HG03064 (cell line): ENCODE data around the gene DNPH1.

Experiments used
- ATAC-seq: cut with Tn5 transposase; IDR thresholded peaks from one replicate; pipeline ENCODE4 v1.9.1; 2021; ENCODE audit warnings: low read depth; ENCODE audit not compliant: unreplicated experiment

DNPH1 gene

DNA sequence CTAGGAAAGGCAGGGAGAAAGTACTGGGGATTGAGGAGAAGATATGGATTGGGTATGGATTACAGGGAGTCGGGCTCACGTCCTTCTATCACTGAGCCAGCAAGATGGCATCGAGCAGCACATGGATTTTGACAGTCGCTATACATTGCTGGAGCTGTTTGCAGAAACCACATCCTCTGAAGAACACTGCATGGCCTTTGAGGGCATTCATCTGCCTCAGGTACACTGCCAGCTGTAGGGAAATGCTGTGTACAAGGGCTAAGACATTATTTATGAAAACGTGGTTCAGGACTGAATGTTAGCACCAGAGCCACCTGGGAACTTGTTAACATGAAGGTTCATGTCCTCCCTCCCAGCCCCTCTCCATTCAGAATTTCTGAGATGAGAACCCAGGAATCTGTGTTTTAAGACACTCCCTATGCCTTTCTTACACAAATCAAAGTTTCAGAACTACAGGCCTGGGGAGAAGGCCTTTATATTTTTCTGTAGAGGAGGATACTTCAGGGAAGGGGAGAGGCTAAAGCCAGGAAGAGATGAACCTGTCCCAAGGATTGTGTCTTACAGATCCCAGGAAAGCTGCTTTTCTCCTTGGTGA, 43.8 kb downstream of the DNPH1 start:
- no peak for ATAC-seq

DNA sequence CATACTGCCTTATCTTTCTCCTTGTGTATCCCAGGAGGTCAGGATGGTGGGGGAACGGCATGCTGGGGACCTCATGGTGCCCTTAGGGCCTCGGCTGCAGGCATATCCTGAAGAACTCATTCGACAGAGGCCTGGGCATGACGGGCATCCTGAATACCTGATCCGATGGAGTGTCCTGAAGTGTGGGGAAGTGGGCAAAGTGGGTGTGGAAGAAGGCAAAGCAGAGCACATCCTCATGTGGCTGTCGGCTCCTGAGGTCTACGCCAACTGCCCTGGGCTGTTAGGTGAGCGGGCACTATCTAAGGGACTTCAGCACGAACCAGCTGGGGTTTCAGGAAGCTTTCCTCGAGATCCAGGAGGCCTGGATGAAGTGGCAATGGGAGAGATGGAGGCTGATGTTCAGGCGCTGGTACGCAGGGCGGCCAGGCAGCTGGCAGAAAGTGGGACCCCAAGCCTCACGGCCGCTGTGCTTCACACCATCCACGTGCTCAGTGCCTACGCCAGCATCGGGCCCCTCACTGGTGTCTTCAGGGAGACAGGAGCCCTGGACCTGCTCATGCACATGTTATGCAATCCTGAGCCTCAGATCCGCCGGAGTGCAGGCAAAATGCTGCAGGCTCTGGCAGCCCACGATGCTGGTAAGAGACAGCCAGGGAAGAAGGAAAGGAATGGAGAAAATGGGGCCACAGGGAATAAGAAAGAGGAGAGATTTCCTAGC, 44.9 kb downstream of the DNPH1 start:
- ATAC-seq, result no peak

DNA sequence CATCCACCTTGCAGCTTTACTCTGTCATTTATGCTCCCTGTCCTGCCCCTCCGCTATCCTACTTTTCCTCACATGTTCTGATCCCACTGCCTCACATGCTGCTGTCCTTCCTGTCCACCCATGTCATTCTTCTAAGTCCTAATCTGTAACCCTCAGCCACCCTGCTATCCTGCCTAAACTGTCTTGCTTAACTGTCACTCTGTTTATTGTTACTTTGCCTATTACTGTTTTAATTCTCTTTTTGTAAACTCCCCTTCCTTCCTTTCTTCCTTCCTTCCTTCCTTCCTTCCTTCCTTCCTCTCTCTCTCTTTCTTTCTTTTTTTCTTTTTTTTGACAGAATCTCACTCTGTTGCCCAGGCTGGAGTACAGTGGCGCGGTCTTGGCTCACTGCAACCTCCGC, 45.8 kb downstream of the DNPH1 start:
- ATAC-seq, result no peak

- ATAC-seq, result peak; percentile 83
Measured at GRCh38 chr6:43181942-43182860, 47.1 kb downstream of the DNPH1 start, which contains the start of gene CUL9. CUL9 (plus strand) TSS chr6:43182196; CDS start chr6:43184311, 2,115 bp downstream.

DNA sequence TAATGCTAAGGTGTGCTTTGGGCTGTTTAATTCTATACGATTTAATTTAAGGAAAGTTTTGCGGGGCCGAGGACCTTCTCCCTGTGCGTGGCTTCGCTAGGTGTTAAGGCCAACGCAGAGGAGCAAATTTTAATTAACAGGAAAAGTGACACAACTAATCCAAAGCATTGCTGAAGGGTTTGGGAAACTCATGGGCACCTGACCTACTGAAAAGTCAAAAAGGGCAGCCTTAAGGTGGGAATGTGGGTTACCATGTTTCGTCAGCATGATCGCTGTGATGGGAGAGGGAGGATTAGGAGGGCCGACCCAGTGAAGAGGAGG, 47.7 kb downstream of the DNPH1 start:
- ATAC-seq, result peak; percentile 4

DNA sequence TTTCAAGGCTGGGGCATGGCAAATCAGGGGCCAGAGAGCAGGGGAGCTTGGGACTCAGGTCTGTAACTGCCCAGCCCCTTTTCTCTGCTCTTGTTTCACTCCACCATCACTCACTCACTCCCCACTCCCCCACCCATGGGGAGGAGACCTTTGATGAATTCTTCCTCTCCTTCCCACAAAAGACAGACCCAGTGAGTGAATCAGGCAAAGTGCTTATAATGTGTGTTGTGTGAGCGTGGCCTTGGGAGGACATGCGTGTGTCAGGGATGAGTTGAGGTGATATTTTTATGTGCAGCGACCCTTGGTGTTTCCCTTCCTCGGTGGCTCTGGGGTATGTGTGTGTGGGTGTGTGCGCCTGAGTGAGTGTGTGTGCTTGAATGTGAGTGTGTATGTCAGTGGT, 48.3 kb downstream of the DNPH1 start:
- ATAC-seq, result no peak

DNA sequence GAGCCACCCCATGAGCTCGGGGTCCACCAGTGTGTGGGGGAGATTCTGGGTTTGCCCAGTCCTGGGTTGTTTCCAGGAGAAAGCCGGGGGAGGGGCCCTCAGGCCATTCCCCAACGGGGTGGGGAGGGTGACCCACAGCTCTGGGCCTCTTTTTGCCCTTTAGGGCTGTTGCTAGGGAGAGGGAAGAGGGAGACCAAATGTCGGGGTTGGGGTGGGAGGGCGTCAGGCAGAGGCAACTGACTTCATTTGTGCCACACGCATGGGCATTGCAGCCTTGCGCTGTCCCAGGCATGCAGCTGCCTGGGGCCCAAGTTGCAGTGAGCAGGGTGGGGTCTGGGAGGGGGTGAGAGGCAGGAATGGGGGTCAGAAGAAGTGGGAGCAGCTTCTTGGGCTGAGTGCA, 49.2 kb downstream of the DNPH1 start:
- no peak for ATAC-seq

GRCh38 chr6:43178951-43179830, 50.1 kb downstream of the DNPH1 start:
- no peak for ATAC-seq

GRCh38 chr6:43178150-43178549, 51.1 kb downstream of the DNPH1 start:
- ATAC-seq, result no peak

DNA sequence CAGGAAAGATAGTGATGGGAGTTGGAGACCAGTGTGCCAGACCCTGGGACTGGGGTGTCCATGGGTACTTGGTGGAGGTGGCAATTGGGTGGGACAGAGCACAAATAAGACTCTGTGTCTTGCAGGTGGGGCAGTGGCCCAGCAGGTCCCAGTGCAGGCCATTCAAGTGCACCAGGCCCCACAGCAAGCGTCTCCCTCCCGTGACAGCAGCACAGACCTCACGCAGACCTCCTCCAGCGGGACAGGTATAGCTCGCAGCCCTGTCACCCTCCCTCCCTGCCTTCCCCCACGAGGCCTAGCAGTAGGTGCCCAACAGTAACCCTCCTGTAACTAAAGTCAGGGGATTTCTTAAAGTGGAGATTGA, 52.9 kb downstream of the DNPH1 start:
- no peak for ATAC-seq

DNA sequence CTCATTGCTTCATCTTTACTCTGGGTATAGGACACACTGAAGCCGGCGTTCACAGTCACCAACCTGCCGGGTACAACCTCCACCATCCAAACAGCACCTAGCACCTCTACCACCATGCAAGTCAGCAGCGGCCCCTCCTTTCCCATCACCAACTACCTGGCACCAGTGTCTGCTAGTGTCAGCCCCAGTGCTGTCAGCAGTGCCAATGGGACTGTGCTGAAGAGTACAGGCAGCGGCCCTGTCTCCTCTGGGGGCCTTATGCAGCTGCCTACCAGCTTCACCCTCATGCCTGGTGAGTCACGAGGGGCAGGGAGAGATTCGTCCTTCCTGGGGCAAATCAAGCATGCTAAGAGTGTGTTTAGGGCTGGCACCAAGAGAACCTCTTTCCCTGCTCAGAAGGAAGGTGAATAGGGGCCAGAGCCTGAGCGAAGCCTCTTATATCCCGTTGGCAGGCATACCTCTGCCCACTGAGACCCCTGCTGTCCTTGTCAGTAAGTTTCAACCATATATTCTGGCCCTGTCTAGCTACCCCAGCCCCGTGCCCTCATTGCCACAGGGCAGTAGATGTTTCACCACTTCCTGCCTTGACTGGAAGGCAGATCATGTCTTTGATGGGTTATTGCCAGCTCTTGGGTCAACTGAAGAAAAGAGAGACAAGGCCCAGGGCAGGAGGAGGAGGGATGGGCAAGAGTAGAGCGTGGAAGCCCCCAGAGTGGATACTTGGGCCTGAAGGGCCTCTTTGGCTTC, 53.4 kb downstream of the DNPH1 start:
- no peak for ATAC-seq
